GM12891 (cell line): ENCODE data around the gene FBLN2.

Experiments
- POLR2A ChIP-seq: IDR thresholded peaks from 2 replicates; pipeline ENCODE4 v1.6.1; 2011; ENCODE audit warnings: low read depth, low read length, control low read depth
- POLR2AphosphoS5 ChIP-seq: IDR thresholded peaks from 2 replicates; pipeline ENCODE4 v1.6.1; 2011; ENCODE audit warnings: low read depth, low read length, control low read depth

- no peak for TF ChIP-seq POLR2AphosphoS5
- no peak for TF ChIP-seq POLR2A
Observed at GRCh38 chr3:13563911-13564310, 15.0 kb downstream of the FBLN2 start.
